GM20431 (cell line): Measurements from ENCODE around the gene ASCC1.

ENCODE experiments used
- in situ Hi-C: fragments of 300-500 bp; cut with MseI, MboI; formaldehyde crosslinking; loops from one replicate; pipeline ENCODE4 v1.15.0; 2020; ENCODE audit warnings: low sequenced_read_pairs; ENCODE audit not compliant: unreplicated experiment

ASCC1 gene

DNA sequence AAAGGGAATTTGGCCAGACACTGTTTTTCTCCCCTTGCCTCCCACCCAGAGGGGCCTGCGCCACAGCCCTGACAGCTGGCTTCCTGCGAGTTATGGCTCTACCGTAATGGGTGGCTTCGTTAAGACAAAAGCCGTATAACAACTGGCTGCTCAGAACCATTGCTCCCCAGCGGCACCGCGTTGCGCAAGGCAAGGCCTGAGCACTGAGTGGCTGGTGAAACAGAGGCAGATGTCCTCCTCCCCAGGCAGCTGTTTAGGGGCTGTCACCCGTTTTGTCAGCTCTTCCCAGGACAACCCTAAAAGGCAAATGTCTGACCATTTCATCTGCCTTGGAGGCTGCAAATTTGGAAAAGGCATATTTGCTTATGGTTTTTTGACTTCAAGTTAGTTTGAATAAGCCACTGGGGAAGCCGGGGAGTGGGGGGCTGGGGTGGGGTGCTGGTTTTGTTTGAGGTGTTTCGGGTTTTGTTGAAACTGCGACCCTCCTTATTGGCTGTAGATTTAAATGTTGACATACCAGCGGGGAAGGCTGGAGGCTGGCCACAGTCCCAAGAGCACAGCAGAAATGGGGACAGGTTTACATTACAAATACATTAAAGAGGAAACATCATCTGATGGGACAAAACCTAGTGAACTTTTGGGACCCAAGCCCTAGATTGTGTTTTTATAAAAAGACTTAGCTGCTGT is 127.0 kb downstream of the ASCC1 start:
- in situ Hi-C loops, result no loop called here

DNA sequence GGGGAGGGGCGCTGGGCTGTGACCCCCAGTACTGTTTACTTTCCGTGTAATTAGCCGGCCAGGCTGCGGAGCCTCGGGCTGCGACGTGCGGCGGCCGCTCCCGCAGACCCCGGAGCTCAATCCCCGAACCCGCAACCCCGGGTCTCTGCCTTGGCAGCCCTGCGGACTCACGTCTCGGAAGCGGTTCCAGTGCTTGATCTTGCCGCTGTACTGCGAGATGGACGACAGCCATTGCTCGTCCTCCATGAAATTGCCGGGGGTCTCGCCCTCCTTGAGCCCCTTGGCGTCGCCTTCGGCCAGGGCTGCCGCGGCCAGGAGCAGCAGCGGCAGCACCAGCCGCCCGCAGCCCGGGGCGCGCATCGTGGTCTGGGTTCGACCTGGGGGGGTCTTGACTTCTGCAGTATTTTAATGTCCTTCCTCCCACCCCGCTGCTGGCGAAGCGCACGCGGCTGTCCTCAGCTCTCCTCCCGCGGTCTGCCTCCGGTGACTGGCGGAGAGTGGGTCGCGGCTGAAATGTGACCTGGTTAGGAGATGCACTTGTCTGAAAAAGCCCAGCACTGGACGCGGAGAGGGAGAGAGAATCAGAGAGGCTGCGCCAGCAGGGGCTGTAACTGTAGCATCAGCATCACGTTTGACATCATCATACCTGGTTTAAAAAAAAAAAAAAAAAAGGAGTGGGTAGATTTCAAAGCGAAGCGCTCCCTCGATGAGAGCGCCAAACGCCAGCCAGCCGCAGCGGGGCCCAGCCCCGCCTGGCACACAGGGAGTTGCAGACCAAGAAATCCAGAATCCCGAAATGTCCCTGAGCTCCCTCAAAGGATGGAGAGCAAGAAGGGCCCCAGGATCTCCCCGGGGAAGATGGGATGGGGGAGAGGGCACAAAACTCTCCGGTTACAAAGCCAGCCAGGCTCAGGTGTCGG is 127.8 kb downstream of the ASCC1 start, which contains the start of gene SPOCK2:
TSS of gene SPOCK2 (minus strand) at position 583 of the 920 bp plus-strand sequence. CDS start at position 360, 223 bp downstream.
- in situ Hi-C loops, result no loop called here

DNA sequence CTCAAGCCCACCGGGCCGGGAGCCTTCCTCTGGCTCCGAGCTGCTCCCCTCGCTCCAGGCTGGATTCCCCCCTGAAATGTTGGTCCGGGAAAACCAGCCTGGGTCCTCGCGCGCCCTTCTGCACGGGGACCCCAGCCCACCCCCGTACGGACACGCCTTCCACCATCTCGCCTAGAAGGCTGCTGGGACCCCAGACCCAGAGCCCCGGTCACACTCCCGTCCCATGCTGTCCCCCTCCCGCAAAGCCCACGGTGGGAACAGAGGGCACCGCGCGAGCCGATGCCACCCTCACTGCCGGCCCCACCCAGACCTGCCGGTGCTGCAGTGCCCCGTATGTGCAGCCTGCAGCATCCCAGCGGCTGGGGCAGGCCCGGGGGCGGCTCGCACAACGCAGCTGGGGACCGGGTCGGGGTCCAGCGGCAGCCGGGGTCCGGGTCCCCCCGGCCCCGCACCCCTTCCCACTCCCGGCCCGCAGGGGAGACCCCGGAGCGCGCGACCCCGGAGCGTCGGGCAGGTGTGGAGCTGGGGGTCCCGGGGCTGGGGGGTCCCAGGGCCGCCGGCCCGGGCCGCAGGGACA is 128.6 kb downstream of the ASCC1 start:
- in situ Hi-C loops, result no loop called here

GRCh38 chr10:72086466-72087391 is 129.3 kb downstream of the ASCC1 start:
- in situ Hi-C loops, result no loop called here

DNA sequence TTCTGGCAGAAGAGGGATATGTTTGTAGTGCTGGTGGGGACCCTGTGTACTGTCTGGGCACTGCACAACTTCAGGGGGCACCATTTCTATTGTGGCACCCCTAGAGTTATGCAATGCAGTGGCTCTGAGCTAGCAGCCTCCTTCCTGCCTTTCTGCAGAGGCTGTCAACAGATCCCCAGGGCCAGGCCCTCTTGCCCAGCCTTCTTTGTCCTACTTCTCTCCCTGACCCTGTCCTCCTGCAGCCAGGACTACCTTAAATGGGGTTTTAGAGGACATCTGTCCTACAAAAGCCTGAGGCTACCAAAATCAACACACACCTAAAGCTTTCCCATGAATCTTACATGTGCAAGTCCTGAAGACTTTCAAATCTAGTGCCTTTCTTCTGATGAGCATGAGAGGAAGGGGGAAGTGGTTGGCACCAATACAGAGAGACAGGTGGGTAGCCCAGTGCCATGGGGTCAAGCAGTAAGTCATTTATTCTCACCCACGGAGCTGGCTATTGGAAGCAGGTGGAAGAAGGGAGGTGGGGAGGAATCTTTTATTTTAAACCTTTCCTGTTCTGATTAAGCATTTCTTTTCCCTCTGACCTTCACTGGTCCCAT is 130.1 kb downstream of the ASCC1 start:
- in situ Hi-C loops, result no loop called here

- in situ Hi-C loops, result no loop called here
Measured at GRCh38 chr10:72085166-72085565, 130.9 kb downstream of the ASCC1 start.

GRCh38 chr10:72083790-72084459 is 132.2 kb downstream of the ASCC1 start:
- in situ Hi-C loops, result no loop called here

GRCh38 chr10:72082856-72083789 is 133.0 kb downstream of the ASCC1 start:
- in situ Hi-C loops, result no loop called here

DNA sequence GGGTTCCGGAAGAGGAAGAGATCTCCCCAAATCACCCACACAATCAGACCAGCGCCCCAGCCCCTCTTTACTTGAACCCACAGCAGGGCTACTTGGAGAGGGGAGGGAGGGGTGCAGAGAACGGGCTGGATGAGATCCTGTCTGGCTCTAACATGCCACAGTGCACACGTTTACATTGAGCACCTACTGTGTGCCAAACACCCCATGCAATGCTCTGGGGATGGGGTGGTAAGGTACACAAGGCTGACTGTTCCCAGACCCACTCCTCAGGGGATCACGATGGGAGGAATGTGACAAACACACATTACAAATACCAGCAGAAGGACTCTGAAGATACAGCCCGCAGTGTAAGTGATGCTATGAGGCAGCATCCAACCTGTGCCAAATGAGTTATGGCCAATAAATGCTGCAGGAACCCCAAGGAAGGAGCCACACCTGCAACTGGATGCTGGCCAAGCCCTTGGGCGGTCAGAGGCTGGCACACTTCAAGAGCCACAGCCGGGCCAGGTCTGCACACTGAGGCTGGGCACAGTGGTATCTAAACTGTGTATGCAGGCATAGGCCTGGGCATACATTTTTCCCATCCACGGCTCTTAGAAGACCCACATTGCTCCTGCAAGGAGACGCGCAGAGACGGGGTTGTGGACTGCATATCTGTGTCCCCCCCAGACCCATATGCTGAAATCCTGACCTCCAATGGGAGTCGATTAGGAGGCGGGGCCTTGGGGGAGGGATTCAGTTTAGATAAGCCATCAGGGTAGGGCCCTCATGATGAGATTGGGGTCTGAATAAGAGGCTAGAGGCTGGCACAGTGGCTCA is 134.1 kb downstream of the ASCC1 start:
- in situ Hi-C loops, result no loop called here

DNA sequence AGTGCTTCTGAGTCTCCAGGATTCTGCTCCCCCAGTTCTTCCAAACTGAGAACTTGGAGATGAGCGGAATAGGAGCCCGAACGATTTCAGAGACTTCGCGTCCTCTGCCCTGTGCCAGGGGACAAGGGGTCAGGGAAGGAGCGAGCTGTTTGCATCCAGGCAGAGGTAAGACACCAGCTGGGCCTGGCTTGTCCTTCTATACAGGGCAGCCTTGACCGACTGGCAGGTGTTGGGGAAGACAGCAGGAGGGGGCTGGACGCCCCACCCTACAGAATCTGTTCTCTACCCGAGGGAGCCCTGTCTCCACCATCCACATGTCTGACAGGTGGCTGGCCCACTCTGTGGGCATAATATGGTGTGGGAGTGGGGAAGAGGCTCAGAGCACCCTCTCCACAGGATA is 134.9 kb downstream of the ASCC1 start:
- in situ Hi-C loops, result no loop called here

DNA sequence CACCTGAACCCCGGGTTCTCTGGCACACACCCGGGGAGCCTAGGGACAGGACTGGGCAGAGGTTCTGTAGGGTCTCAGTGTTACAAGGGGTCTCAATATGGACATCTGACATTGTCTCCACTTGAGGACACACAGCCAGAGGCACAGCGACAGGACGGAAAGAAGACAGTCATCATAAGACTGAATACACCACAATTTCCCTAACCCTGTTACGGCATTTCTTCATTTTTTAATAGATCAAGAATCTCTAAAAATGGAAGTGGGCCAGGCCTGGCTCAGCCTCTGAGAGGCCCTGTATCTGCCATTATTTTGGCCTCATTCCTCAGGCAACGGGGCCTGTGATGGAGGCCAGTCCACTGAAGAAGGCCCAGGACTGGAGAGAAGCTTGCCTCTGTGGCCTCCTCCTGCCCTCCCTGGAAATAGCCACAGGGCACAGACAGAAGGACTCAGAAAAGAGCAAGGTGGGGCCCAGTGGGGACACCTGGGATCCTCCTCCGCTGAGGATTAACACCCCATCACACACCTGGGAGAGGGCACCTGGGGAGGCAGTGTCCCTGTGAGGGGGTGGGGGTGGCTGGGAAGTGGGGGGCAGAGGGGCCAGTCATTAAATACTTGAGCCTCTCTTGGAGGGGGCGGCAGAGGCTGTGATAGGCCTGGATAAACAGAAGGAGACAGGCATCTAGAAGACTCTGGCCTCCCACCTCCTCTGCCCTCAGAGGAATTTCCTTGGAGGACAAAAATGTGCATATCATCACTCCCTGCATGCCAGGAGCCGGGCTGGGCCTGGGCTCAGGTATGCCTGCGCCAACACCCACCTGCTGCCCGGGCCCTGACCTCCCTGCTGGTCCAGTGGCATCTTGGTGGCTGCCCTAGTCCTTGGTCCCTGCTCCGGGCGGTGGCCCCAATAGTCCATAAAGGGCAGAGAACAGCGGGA is 135.8 kb downstream of the ASCC1 start:
- in situ Hi-C loops, result no loop called here

- in situ Hi-C loops, result no loop called here
Measured at GRCh38 chr10:72079356-72079755, 136.7 kb downstream of the ASCC1 start.

- in situ Hi-C loops, result no loop called here
Measured at GRCh38 chr10:72077275-72077990, 138.6 kb downstream of the ASCC1 start.

DNA sequence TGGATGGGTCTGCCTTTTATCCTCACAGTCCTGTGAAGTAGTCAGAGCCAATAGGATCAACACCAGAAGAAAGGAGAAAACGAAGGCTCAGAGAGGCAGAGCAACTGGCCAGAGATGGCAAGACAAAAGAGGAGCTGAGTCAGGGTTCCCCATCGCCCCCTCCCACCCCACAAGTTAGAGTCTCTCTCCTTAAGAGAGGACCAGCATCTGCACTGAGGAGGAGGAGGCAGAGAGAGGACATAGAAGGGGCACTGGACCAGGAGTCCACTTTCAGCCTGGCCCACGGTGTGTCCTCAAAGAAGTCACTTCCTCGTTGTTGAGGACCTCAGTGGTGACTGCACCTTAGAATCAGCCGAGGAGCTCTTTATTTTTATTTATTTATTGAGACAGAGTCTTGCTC is 139.3 kb downstream of the ASCC1 start:
- in situ Hi-C loops, result no loop called here

DNA sequence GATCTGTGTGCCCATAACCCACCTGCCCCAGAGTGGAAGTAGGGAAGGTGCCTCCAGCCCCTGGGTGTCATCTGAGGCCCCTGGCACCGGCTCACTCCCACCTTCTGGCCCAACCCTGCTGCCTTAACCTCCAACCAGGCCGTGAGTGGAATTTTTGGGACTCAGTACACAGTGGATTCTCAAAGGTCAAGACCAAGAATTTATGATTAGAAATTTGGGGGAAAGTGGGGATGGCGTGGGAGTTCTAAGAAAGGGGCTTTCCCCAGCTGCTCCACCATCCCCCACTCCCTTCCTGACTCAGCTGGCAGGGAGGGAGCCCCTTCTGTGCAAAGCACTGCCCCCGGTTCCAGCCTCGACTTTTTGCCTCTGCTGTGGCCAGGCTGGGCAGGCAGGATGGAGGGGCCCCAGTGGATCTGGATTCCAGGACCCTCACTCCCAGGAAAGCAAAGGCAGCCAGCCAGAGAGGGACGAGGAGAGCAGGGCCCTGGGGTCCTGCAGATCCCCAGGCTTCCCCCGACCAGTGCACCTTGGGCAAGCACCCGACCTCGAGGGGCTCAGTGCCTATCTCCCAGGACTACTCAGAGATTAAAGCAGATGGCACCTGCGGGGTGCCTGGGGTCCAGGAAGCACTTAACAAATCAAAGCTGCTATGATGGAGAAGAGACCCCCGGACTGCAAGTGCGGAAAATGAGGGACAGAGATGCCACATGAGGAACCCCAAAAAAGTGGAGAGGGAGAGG is 140.5 kb downstream of the ASCC1 start:
- in situ Hi-C loops, result no loop called here
